ENCODE results near the gene APBB3. TPM values are rescaled to one million over a fixed set of nuclear protein-coding genes. Genes with fewer than 3 reads are reported as not detected.
"Not testable (repeated sequence)": the region's sequence is repeated elsewhere in the genome, so short reads cannot be mapped to it uniquely, and the experiment has no call there.

The APBB3 gene
- total and polyA plus RNA-seq, 11 donors, result 3.6 to 23.1 (median 11.4) TPM

DNA sequence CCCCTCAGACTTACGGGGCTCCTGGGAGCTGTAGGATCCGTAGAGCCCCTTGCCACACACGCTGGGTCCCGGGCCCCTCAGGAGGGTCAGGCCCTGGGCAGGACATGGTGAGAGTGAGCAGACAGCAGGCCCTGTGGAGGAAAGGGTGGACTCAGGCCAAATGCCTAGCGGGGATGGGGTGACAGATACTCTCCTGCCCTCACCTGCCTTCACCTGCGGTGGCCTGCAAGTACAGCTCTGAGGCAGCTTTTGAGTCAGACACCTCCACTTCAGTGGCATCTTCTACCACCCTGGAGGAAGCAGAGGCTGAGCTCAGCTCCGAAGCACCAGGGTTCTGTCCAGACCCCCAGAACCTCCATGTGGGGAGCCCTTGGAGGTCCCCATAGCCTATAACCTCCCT, 26.5 kb upstream of the APBB3 start:
- peak overlapping the region in 1 of 12 donors; percentile 39 for H3K4me3 ChIP-seq
- intact Hi-C loops (cut with DNase I), result no loop called here
- H3K27ac ChIP-seq, result peak overlapping the region in 1 of 12 donors; percentile 90
- no peaks in the 10 kb centered on the region for H3K9me3 ChIP-seq
- H3K36me3 ChIP-seq, result no peaks in the 10 kb centered on the region
- 89 to 99% (median 92%) methylated on average over 5 to 7 of the region's 7 CpGs for WGBS, 4 donors
- TF ChIP-seq POLR2A (IDR thresholded peaks at IDR 0.05), result no peak
- H3K27me3 ChIP-seq, result no peaks in the 10 kb centered on the region
- DNase-seq (no peak), ATAC-seq (no peak)
- peaks cover 0 to 68% (median 9%) of the 10 kb centered on the region in 12 donors for H3K4me1 ChIP-seq

DNA sequence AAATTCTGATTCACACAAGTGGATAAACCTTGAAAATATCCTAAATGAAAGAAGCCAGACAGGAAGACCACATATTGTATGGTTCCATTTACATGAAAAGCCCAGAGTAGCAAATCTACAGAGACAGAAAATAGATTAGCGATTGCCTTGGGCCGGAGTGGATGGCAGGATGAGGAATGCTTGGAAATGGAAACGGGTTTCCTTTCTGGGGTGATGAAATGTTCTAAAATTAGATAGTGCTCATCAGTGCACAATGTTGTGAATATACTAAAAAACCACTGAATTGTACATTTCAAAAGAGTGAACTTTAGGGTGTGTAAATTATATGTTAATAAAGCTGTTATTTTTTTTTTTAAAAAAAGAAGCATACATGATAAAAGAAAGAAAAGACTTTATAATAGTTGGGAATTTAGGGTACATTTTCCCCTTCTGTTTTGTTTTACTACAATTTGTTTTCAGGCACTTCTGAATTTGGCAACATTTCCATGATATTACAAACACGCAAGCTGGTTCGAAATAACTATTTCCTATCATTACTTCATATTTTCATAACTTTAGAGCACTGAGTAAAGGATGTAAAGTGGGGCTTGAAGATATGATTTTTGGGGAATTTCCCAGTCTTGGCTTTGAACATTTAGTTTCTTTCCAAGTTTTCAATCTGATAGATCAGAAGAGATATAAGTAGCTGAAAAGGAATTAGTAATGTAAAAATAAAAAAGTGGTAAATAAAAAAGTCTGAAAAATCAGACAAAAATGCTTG, 24.1 kb upstream of the APBB3 start:
- intact Hi-C loops (cut with DNase I), result no loop called here
- no peaks in the 10 kb centered on the region for H3K27me3 ChIP-seq
- H3K9me3 ChIP-seq, result peaks cover 0 to 4% (median 0%) of the 10 kb centered on the region in 12 donors
- H3K36me3 ChIP-seq, result no peaks in the 10 kb centered on the region
- H3K27ac ChIP-seq, result peak overlapping the region in 8 of 12 donors; percentile 6 to 90 (median 25)
- WGBS, 4 donors, result 23 to 47% (median 28%) methylated on average over 5 of the region's 5 CpGs
- H3K4me1 ChIP-seq, result peaks cover 0 to 49% (median 3%) of the 10 kb centered on the region in 12 donors
- TF ChIP-seq, protein P1, sequence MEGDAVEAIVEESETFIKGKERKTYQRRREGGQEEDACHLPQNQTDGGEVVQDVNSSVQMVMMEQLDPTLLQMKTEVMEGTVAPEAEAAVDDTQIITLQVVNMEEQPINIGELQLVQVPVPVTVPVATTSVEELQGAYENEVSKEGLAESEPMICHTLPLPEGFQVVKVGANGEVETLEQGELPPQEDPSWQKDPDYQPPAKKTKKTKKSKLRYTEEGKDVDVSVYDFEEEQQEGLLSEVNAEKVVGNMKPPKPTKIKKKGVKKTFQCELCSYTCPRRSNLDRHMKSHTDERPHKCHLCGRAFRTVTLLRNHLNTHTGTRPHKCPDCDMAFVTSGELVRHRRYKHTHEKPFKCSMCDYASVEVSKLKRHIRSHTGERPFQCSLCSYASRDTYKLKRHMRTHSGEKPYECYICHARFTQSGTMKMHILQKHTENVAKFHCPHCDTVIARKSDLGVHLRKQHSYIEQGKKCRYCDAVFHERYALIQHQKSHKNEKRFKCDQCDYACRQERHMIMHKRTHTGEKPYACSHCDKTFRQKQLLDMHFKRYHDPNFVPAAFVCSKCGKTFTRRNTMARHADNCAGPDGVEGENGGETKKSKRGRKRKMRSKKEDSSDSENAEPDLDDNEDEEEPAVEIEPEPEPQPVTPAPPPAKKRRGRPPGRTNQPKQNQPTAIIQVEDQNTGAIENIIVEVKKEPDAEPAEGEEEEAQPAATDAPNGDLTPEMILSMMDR (IDR thresholded peaks at IDR 0.05), result no peak
- TF ChIP-seq POLR2A (IDR thresholded peaks at IDR 0.05), result no peak
- H3K4me3 ChIP-seq, result no peak overlapping the region
- no peak for DNase-seq
- peak in 3 of 4 donors; percentile 45 to 67 (median 59) for ATAC-seq

DNA sequence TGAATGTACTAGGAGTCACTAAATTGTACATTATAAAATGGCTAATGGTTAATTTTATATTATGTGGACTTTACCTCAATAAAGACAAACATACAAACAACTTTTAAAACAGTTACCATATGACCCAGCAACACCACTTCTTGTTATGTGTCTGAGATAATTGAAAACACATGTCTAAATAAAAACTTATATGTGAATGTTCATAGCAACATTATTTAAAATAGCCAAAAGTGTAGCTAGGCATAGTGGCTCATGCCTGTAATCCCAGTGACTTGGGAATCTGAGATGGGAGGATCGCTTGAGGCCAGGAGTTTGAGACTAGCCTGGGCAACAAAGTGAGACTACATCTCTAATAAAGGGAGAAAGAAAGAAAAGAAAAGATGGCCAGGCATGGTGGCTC, 23.1 kb upstream of the APBB3 start:
- Histone ChIP-seq H3K27ac (peak overlapping the region in 2 of 12 donors; percentile 25 to 90), H3K27me3 (no peaks in the 10 kb centered on the region), H3K9me3 (peaks cover 0 to 13% (median 0%) of the 10 kb centered on the region in 12 donors), H3K4me1 (peaks cover 0 to 49% (median 3%) of the 10 kb centered on the region in 12 donors), H3K4me3 (no peak overlapping the region), H3K36me3 (no peaks in the 10 kb centered on the region)
- DNase-seq, result no peak
- no peak for ATAC-seq
- 98 to 100% (median 98%) methylated on average over 1 of the region's 1 CpG for WGBS, 4 donors
- intact Hi-C loops (cut with DNase I), result no loop called here
- TF ChIP-seq, protein P1 (IDR thresholded peaks at IDR 0.05), result no peak
- TF ChIP-seq POLR2A (IDR thresholded peaks at IDR 0.05), result no peak

DNA sequence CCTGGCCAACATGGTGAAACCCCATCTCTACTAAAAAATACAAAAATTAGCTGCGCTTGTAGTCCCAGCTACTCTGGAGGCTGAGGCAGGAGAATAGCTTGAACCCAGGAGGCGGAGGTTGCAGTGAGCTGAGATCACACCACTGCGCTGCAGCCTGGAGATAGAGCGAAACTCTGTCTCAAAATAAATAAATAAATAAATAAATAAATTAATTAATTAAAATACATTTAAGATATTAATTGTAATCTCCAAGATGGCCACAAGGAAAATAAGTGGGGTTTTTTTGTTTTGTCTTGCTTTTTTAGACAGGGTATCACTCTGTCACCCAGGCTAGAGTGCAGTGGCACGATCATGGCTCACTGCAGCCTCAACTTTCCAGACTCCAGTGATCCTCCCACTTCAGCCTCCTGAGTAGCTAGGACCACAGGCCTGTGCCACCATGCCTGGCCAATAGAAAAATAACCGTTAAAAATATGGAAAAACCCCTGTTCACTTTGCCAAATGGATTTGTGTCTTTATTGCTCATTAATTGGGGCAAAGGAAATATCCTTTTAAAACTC, 14.9 kb upstream of the APBB3 start:
- DNase-seq, ATAC-seq, H3K4me3 ChIP-seq, H3K27me3 ChIP-seq, H3K27ac ChIP-seq, H3K36me3 ChIP-seq: not testable (repeated sequence)
- intact Hi-C loops (cut with DNase I), result loop anchor here in 1 of 10 donors (5.0 kb wide), 1 partner anchor 43 kb away; no protein-coding TSS in a partner anchor
- TF ChIP-seq, protein P1 (IDR thresholded peaks at IDR 0.05), result peak in 3 of 12 donors; percentile 9 to 41 (median 27)
- 90 to 94% (median 92%) methylated on average over 6 of the region's 6 CpGs for WGBS, 4 donors
- H3K4me1 ChIP-seq, result peaks cover 0 to 34% (median 0%) of the 10 kb centered on the region in 12 donors
- peaks cover 0 to 13% (median 0%) of the 10 kb centered on the region in 12 donors for H3K9me3 ChIP-seq

Data from heart left ventricle (tissue), 16 donors.